Kidney (tissue), 14 donors: ENCODE data around the gene SRD5A3. TPM values are rescaled to one million over a fixed set of nuclear protein-coding genes. Genes with fewer than 3 reads are reported as not detected.

Source experiments
- DNase-seq, 5 donors: peaks; one replicate each; pipeline ENCODE4 v3.0.0-alpha.2; 2013 to 2020
- FAIRE-seq: peaks from 2 replicates; lab custom pipeline; 2012; peaks lifted over from hg19 to GRCh38; lab: Jason Lieb, UNC
- H3K27ac ChIP-seq, 2 donors: one replicate each; pipeline ENCODE4 v1.7.0; 2013; ENCODE audit warnings: low read depth in 2 of 2, low read length in 2 of 2, inconsistent platforms in 1 of 2
- H3K27me3 ChIP-seq: one replicate; pipeline ENCODE4 v1.7.1; 2013; ENCODE audit warnings: low read length, inconsistent platforms; ENCODE audit not compliant: control insufficient read depth, insufficient read depth
- H3K36me3 ChIP-seq, 3 donors: one replicate each; pipeline versions ENCODE4 v1.7.0 to v1.7.1; 2013; ENCODE audit warnings: low read length in 3 of 3, control low read depth in 1 of 3, inconsistent platforms in 1 of 3; ENCODE audit not compliant: insufficient read depth in 3 of 3, control insufficient read depth in 2 of 3
- H3K4me1 ChIP-seq, 3 donors: one replicate each; pipeline versions ENCODE4 v1.7.0 to v1.7.1; 2013; ENCODE audit warnings: low read length in 3 of 3, inconsistent platforms in 1 of 3, low read depth in 1 of 3; ENCODE audit not compliant: control insufficient read depth in 2 of 3, insufficient read depth in 2 of 3
- H3K4me3 ChIP-seq, 3 donors: one replicate each; pipeline versions ENCODE4 v1.7.0 to v1.8.1; 2013; ENCODE audit warnings: low read length in 3 of 3, control low read depth in 1 of 3, inconsistent platforms in 1 of 3
- H3K9ac ChIP-seq, 3 donors: one replicate each; pipeline versions ENCODE4 v1.7.0 to v1.7.1; 2013; ENCODE audit warnings: low read length in 3 of 3, control low read depth in 1 of 3, inconsistent platforms in 1 of 3
- H3K9me3 ChIP-seq, 3 donors: one replicate each; pipeline versions ENCODE4 v1.7.0 to v1.7.1; 2013; ENCODE audit warnings: low read length in 3 of 3, control low read depth in 1 of 3, inconsistent platforms in 1 of 3; ENCODE audit not compliant: control insufficient read depth in 2 of 3, insufficient read depth in 1 of 3
- intact Hi-C: fragments of 100-400 bp; cut with DNase I; formaldehyde crosslinking; loops from one replicate; pipeline ENCODE4 v1.11.1; 2022
- polyA plus RNA-seq: library from polyadenylated mRNA; stranded (reverse); fragments of 350-450 nt; fragmentation: Illumina TruSeq; extraction: RNeasy Lipid Tissue Mini Kit (QIAGEN cat#74804); gene quantifications from one replicate; pipeline ENCODE4 v1.2.3, GENCODE V29; 2014; ENCODE audit warnings: low read depth, low replicate concordance; ENCODE audit not compliant: insufficient read depth
- total RNA-seq: library from RNA; stranded (reverse); fragmentation: NEBNext Ultra II Directional; extraction: Animal tissue kit (Norgen Biotek cat#: 25700); gene quantifications from one replicate; pipeline ENCODE4 v1.2.1, GENCODE V29; 2021
- TF ChIP-seq, protein P1 (sequence below): IDR thresholded peaks from 3 replicates; pipeline ENCODE4 v1.5.1; 2012; ENCODE audit warnings: mild to moderate bottlenecking, moderate library complexity, borderline replicate concordance; ENCODE audit not compliant: insufficient read depth; ENCODE audit errors: extremely low read depth
- donor health status: control.
- donor health status: control.
- donor health status: control.
- donor health status: control.
- donor health status: control.
- donor health status: DM: yes; HTN: yes; CAD: no.
- donor health status: Normal renal cell carcinoma (clear cell type).

The SRD5A3 gene
- total and polyA plus RNA-seq, 2 donors from 2014 or later: 10.6 to 21.5 TPM

DNA sequence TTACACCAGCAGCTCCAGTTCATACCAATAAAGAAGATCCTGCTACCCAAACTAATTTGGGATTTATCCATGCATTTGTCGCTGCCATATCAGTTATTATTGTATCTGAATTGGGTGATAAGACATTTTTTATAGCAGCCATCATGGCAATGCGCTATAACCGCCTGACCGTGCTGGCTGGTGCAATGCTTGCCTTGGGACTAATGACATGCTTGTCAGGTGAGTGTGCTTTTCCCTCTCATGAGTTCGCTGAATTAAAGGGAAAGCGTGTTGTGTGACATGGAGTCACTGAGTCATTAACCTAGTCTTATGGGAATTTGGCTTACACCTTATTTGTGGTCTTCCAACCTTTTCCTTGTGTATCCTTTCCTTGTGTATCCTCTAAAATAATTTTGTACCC, 65.6 kb downstream of the SRD5A3 start:
- Histone ChIP-seq H3K9me3 (no peaks in the 10 kb centered on the region), H3K36me3 (peaks cover 0 to 6% (median 3%) of the 10 kb centered on the region in 3 donors)

DNA sequence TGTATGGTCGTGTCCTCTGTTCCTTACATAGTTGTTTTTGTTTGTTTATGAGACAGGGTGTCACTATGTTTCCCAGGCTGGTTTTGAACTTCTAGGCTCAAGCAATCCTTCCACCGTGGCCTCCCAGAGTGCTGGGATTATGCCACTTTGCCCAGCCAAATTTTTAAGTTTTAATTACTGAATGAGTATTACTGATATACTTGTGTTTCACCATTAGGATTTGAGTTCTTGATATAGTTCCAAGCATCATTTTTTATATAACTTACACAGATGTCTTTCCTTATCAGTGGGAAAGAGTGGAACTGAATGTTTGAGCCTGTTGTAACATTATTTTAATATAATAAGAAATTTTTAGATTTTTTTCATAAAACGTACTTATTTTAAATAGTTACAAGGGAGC, 70.1 kb downstream of the SRD5A3 start:
- H3K27me3 ChIP-seq: no peaks in the 10 kb centered on the region
- no peak overlapping the region for H3K4me3 ChIP-seq
- no peaks in the 10 kb centered on the region for H3K9me3 ChIP-seq
- FAIRE-seq: no peak
- H3K9ac ChIP-seq: no peak overlapping the region
- no peaks in the 10 kb centered on the region for H3K4me1 ChIP-seq
- peaks cover 4 to 24% (median 14%) of the 10 kb centered on the region in 3 donors for H3K36me3 ChIP-seq
- intact Hi-C loops: no loop called here
- no peak overlapping the region for H3K27ac ChIP-seq
- TF ChIP-seq, protein P1, sequence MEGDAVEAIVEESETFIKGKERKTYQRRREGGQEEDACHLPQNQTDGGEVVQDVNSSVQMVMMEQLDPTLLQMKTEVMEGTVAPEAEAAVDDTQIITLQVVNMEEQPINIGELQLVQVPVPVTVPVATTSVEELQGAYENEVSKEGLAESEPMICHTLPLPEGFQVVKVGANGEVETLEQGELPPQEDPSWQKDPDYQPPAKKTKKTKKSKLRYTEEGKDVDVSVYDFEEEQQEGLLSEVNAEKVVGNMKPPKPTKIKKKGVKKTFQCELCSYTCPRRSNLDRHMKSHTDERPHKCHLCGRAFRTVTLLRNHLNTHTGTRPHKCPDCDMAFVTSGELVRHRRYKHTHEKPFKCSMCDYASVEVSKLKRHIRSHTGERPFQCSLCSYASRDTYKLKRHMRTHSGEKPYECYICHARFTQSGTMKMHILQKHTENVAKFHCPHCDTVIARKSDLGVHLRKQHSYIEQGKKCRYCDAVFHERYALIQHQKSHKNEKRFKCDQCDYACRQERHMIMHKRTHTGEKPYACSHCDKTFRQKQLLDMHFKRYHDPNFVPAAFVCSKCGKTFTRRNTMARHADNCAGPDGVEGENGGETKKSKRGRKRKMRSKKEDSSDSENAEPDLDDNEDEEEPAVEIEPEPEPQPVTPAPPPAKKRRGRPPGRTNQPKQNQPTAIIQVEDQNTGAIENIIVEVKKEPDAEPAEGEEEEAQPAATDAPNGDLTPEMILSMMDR: no peak
- no peak for DNase-seq

More for the DNA sequence above, 65.6 kb downstream of the SRD5A3 start:
- Histone ChIP-seq H3K4me3 (no peak overlapping the region), H3K9ac (no peak overlapping the region), H3K4me1 (no peaks in the 10 kb centered on the region), H3K27me3 (no peaks in the 10 kb centered on the region), H3K27ac (no peak overlapping the region)
- TF ChIP-seq, protein P1: no peak
- no peak for FAIRE-seq
- intact Hi-C loops: no loop called here
- no peak for DNase-seq

Other genes starting within 250 kb of the SRD5A3 start
- gene KDR, start 220.6 kb upstream of the SRD5A3 start, total RNA-seq: 28.8 TPM
- gene KDR, start 220.6 kb upstream of the SRD5A3 start, polyA plus RNA-seq: 20.4 TPM
- gene TMEM165, start 49.7 kb downstream of the SRD5A3 start, total RNA-seq: 114 TPM
- gene TMEM165, start 49.7 kb downstream of the SRD5A3 start, polyA plus RNA-seq: 43.2 TPM
- 28.9 TPM for gene CLOCK, start 200.7 kb downstream of the SRD5A3 start, total RNA-seq
- 3.8 TPM for gene CLOCK, start 200.7 kb downstream of the SRD5A3 start, polyA plus RNA-seq
- gene PDCL2, start 246.0 kb downstream of the SRD5A3 start, total RNA-seq: not detected
- not detected for gene PDCL2, start 246.0 kb downstream of the SRD5A3 start, polyA plus RNA-seq